Measurements from ENCODE around the gene CNTN6.
A peak's percentile ranks its signal among the peaks of the same experiment; 100 is the strongest.

Gene CNTN6

DNA sequence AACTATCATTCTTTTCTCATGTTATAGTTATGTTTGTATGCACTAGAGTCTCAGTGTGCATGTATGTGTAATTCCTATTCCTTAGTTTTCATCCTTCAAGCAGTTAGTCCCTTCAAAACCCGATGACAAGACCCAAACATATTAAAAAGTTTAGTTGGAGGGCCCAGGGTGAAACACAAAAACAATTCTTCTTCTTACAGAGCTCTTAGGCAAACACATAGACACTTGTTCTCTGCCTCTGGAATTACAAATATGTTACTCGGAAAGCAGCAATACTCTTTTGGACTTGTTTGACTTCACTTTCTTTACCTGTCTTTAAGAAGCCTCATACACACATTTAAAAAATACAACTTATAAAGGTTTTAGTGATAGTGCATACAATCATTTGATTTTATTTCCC lies 763 bp upstream of the CNTN6 start:
- Histone ChIP-seq H3K27ac (ENCODE audit: low read depth, low read length) (no peak overlapping the region), H3K23ac (ENCODE audit: low read length) (no peak overlapping the region), H3K79me2 (ENCODE audit: control insufficient read depth, insufficient read depth, low read length) (no peaks in the 10 kb centered on the region), H2AK5ac (ENCODE audit: low read length) (no peak overlapping the region), H4K5ac (ENCODE audit: low read length) (no peak overlapping the region), H3K18ac (ENCODE audit: low read length) (no peak overlapping the region), H3K56ac (ENCODE audit: low read length) (no peak overlapping the region), H2BK15ac (replicated peaks; ENCODE audit: low read depth) (no peak overlapping the region), H3K27me3 (ENCODE audit: insufficient read depth, low read length, poor library complexity) (no peaks in the 10 kb centered on the region), H3K4me1 (ENCODE audit: control insufficient read depth, low read depth, low read length) (no peaks in the 10 kb centered on the region), H4K8ac (ENCODE audit: low read depth, low read length) (no peak overlapping the region), H3K36me3 (ENCODE audit: control insufficient read depth, insufficient read depth, low read length) (no peaks in the 10 kb centered on the region), H3K9ac (ENCODE audit: low read length) (no peak overlapping the region), H2BK120ac (ENCODE audit: low read depth, low read length) (no peak overlapping the region), H3K79me1 (ENCODE audit: low read length) (no peaks in the 10 kb centered on the region), H3K4ac (ENCODE audit: low read depth, low read length) (no peak overlapping the region), H3K4me2 (ENCODE audit: low read length) (no peak overlapping the region), H3K4me3 (ENCODE audit: low read length) (no peak overlapping the region), H2BK5ac (ENCODE audit: low read length) (no peak overlapping the region)
- no CpG with 5 or more reads among the region's 2 CpGs for WGBS (ENCODE audit: extremely low coverage, insufficient coverage, low lambda C conversion rate)
- DNase-seq, result no peak

DNA sequence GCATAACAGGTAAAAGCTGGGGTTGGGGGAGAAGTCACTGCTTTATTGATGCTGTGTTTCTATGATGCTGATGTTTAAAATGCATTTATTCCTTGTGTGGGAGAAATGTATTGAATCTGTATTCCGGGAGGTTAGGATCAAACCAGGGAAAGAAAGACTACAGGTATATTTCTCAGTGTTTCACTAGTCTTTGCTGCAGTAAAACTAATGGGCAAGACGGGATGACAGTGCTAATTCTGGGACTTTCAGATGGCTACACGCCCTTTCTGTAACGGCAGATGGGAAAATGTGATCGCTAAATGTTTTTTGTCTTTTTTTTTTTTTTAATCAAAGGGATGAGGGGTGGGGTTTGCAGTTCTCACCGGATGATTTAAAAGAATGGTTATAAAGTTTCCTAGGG lies 393 bp downstream of the CNTN6 start:
- Histone ChIP-seq H3K79me2 (ENCODE audit: control insufficient read depth, insufficient read depth, low read length) (no peaks in the 10 kb centered on the region), H3K27ac (ENCODE audit: low read depth, low read length) (no peak overlapping the region), H3K27me3 (ENCODE audit: insufficient read depth, low read length, poor library complexity) (no peaks in the 10 kb centered on the region), H2BK120ac (ENCODE audit: low read depth, low read length) (no peak overlapping the region), H3K4me1 (ENCODE audit: control insufficient read depth, low read depth, low read length) (no peaks in the 10 kb centered on the region), H3K4ac (ENCODE audit: low read depth, low read length) (no peak overlapping the region), H3K79me1 (ENCODE audit: low read length) (no peaks in the 10 kb centered on the region), H4K5ac (ENCODE audit: low read length) (no peak overlapping the region), H2BK15ac (replicated peaks; ENCODE audit: low read depth) (no peak overlapping the region), H3K9ac (ENCODE audit: low read length) (no peak overlapping the region), H4K8ac (ENCODE audit: low read depth, low read length) (no peak overlapping the region), H2BK5ac (ENCODE audit: low read length) (no peak overlapping the region), H3K23ac (ENCODE audit: low read length) (no peak overlapping the region), H3K56ac (ENCODE audit: low read length) (no peak overlapping the region), H2AK5ac (ENCODE audit: low read length) (no peak overlapping the region), H3K36me3 (ENCODE audit: control insufficient read depth, insufficient read depth, low read length) (no peaks in the 10 kb centered on the region), H3K4me2 (ENCODE audit: low read length) (no peak overlapping the region), H3K4me3 (ENCODE audit: low read length) (no peak overlapping the region), H3K18ac (ENCODE audit: low read length) (no peak overlapping the region)
- no CpG with 5 or more reads among the region's 6 CpGs for WGBS (ENCODE audit: extremely low coverage, insufficient coverage, low lambda C conversion rate)
- no peak for DNase-seq

DNA sequence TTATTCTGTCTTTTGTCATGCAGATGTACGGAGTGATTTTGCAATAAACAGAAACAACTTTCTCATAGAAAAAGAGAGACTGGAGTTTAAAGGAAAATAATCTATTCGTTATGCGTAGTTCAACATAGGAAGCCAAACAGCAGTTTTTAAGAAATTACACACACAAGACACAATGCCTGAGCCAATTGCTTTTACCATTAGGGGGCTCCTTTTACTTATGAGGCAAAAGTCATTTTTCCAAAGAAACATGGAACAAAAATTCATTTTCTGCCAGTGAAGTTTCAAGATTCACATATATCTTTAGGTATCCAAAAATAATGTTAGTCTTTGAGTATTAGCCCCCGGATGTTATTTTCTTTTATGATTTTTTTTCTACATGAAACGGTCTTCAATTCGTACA lies 10.7 kb downstream of the CNTN6 start:
- WGBS (ENCODE audit: extremely low coverage, insufficient coverage, low lambda C conversion rate), result 100% methylated on average over 2 of the region's 6 CpGs
- H4K5ac ChIP-seq (ENCODE audit: low read length), result no peak overlapping the region
- H3K9ac ChIP-seq (ENCODE audit: low read length), result no peak overlapping the region
- H3K4me3 ChIP-seq (ENCODE audit: low read length), result no peak overlapping the region
- no peak overlapping the region for H2BK120ac ChIP-seq (ENCODE audit: low read depth, low read length)
- no peaks in the 10 kb centered on the region for H3K4me1 ChIP-seq (ENCODE audit: control insufficient read depth, low read depth, low read length)
- H3K79me1 ChIP-seq (ENCODE audit: low read length), result no peaks in the 10 kb centered on the region
- no peak overlapping the region for H3K23ac ChIP-seq (ENCODE audit: low read length)
- no peak overlapping the region for H2BK5ac ChIP-seq (ENCODE audit: low read length)
- no peaks in the 10 kb centered on the region for H3K79me2 ChIP-seq (ENCODE audit: control insufficient read depth, insufficient read depth, low read length)
- no peak overlapping the region for H4K8ac ChIP-seq (ENCODE audit: low read depth, low read length)
- H2AK5ac ChIP-seq (ENCODE audit: low read length), result no peak overlapping the region
- H3K18ac ChIP-seq (ENCODE audit: low read length), result no peak overlapping the region
- H3K36me3 ChIP-seq (ENCODE audit: control insufficient read depth, insufficient read depth, low read length), result no peaks in the 10 kb centered on the region
- no peak overlapping the region for H2BK15ac ChIP-seq (replicated peaks; ENCODE audit: low read depth)
- H3K56ac ChIP-seq (ENCODE audit: low read length), result no peak overlapping the region
- no peak overlapping the region for H3K4ac ChIP-seq (ENCODE audit: low read depth, low read length)
- DNase-seq, result peak; percentile 4
- H3K27ac ChIP-seq (ENCODE audit: low read depth, low read length), result no peak overlapping the region
- no peak overlapping the region for H3K4me2 ChIP-seq (ENCODE audit: low read length)
- no peaks in the 10 kb centered on the region for H3K27me3 ChIP-seq (ENCODE audit: insufficient read depth, low read length, poor library complexity)

DNA sequence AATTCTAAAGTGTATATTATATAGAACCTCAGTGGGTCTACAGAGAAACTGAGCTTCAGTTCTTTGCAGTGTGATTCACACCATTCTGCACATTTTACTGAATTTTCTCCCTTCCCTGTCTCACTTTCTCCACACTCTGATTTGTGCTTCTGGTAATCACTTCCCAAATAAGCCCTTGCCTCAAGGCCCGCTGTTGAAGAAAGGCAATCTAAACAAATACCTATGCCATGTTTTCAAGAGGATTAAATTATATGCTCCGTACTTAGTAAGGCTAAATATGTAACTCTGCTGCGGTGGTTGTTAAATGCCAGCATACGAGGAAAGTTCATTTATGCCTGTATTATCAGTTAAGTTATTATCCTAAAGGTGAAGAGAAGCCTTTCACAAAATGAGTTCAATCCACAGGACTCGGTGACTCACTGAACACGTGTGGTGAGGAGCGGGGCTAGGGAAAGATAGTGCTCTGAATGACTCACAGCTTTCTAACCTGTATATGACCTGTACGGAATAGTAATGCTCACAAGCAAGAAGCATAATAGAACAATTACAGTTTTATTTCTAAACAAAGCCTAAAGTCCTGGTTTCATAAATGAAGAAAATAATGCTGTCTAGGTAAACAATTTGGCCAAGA lies 25.1 kb downstream of the CNTN6 start:
- H3K9ac ChIP-seq (ENCODE audit: low read length), result no peak overlapping the region
- no peaks in the 10 kb centered on the region for H3K79me2 ChIP-seq (ENCODE audit: control insufficient read depth, insufficient read depth, low read length)
- no peak overlapping the region for H3K27ac ChIP-seq (ENCODE audit: low read depth, low read length)
- H3K27me3 ChIP-seq (ENCODE audit: insufficient read depth, low read length, poor library complexity), result no peaks in the 10 kb centered on the region
- no peak overlapping the region for H2BK120ac ChIP-seq (ENCODE audit: low read depth, low read length)
- H3K4me1 ChIP-seq (ENCODE audit: control insufficient read depth, low read depth, low read length), result no peaks in the 10 kb centered on the region
- no peaks in the 10 kb centered on the region for H3K79me1 ChIP-seq (ENCODE audit: low read length)
- H3K23ac ChIP-seq (ENCODE audit: low read length), result no peak overlapping the region
- H3K56ac ChIP-seq (ENCODE audit: low read length), result no peak overlapping the region
- H4K8ac ChIP-seq (ENCODE audit: low read depth, low read length), result no peak overlapping the region
- H3K4me2 ChIP-seq (ENCODE audit: low read length), result no peak overlapping the region
- no peak overlapping the region for H3K18ac ChIP-seq (ENCODE audit: low read length)
- DNase-seq, result no peak
- H2BK5ac ChIP-seq (ENCODE audit: low read length), result no peak overlapping the region
- WGBS (ENCODE audit: extremely low coverage, insufficient coverage, low lambda C conversion rate), result no CpG with 5 or more reads among the region's 8 CpGs
- no peak overlapping the region for H3K4ac ChIP-seq (ENCODE audit: low read depth, low read length)
- H2AK5ac ChIP-seq (ENCODE audit: low read length), result no peak overlapping the region
- H2BK15ac ChIP-seq (replicated peaks; ENCODE audit: low read depth), result no peak overlapping the region
- H3K4me3 ChIP-seq (ENCODE audit: low read length), result no peak overlapping the region
- no peaks in the 10 kb centered on the region for H3K36me3 ChIP-seq (ENCODE audit: control insufficient read depth, insufficient read depth, low read length)
- no peak overlapping the region for H4K5ac ChIP-seq (ENCODE audit: low read length)

DNA sequence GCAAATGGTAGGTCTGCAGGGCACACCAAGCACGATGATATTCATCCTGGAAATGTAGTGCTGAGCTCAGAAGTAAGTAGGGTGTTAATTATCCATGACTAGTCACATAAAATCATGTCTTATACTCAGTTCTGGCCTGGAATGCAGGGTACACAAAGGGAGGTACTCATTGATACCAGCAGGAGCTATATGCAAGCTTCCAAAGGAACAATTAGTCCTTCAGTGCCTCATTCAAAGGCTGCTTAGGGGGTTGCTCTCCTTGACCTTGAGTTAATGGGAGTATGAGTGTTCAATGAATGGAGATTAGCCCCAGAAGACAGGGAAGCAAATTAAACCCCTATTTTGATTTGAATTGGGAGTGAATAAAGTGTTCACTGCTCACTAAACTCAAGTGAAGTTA lies 38.3 kb downstream of the CNTN6 start:
- Histone ChIP-seq H3K27me3 (ENCODE audit: insufficient read depth, low read length, poor library complexity) (no peaks in the 10 kb centered on the region), H3K18ac (ENCODE audit: low read length) (no peak overlapping the region), H3K4ac (ENCODE audit: low read depth, low read length) (no peak overlapping the region), H2BK120ac (ENCODE audit: low read depth, low read length) (no peak overlapping the region), H2BK5ac (ENCODE audit: low read length) (no peak overlapping the region), H3K79me1 (ENCODE audit: low read length) (no peaks in the 10 kb centered on the region), H3K56ac (ENCODE audit: low read length) (no peak overlapping the region), H2AK5ac (ENCODE audit: low read length) (no peak overlapping the region), H3K9ac (ENCODE audit: low read length) (no peak overlapping the region), H3K36me3 (ENCODE audit: control insufficient read depth, insufficient read depth, low read length) (no peaks in the 10 kb centered on the region), H3K4me2 (ENCODE audit: low read length) (no peak overlapping the region), H3K4me3 (ENCODE audit: low read length) (no peak overlapping the region), H4K5ac (ENCODE audit: low read length) (no peak overlapping the region), H2BK15ac (replicated peaks; ENCODE audit: low read depth) (no peak overlapping the region), H3K79me2 (ENCODE audit: control insufficient read depth, insufficient read depth, low read length) (no peaks in the 10 kb centered on the region), H3K23ac (ENCODE audit: low read length) (no peak overlapping the region), H4K8ac (ENCODE audit: low read depth, low read length) (no peak overlapping the region), H3K27ac (ENCODE audit: low read depth, low read length) (no peak overlapping the region), H3K4me1 (ENCODE audit: control insufficient read depth, low read depth, low read length) (no peaks in the 10 kb centered on the region)
- no CpG with 5 or more reads among the region's 1 CpG for WGBS (ENCODE audit: extremely low coverage, insufficient coverage, low lambda C conversion rate)
- peak; percentile 21 for DNase-seq

DNA sequence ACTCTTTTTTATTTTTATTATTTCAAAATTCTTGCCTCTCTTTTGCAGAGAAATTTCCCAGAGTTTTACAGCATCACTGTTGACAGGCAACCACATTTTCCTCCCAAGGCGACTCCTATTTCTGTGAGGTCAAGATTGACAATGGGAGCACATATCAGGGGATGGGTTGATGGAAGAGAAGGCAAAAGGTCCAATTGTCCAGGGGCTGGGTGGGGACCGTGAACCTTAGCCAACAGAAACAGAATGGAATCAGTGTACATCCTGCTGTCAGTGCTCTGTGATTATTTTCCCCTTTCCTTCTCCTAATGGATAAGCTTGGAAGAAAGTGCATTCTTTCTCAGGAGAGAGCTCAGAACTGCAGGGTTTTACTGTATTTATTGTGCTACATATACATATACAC lies 42.4 kb downstream of the CNTN6 start:
- H3K4me2 ChIP-seq (ENCODE audit: low read length), result no peak overlapping the region
- no peak overlapping the region for H2BK15ac ChIP-seq (replicated peaks; ENCODE audit: low read depth)
- H4K8ac ChIP-seq (ENCODE audit: low read depth, low read length), result no peak overlapping the region
- H2AK5ac ChIP-seq (ENCODE audit: low read length), result no peak overlapping the region
- no peaks in the 10 kb centered on the region for H3K79me2 ChIP-seq (ENCODE audit: control insufficient read depth, insufficient read depth, low read length)
- H3K4me3 ChIP-seq (ENCODE audit: low read length), result no peak overlapping the region
- H3K18ac ChIP-seq (ENCODE audit: low read length), result no peak overlapping the region
- no peak overlapping the region for H2BK5ac ChIP-seq (ENCODE audit: low read length)
- no peak overlapping the region for H4K5ac ChIP-seq (ENCODE audit: low read length)
- H3K4ac ChIP-seq (ENCODE audit: low read depth, low read length), result no peak overlapping the region
- no peaks in the 10 kb centered on the region for H3K36me3 ChIP-seq (ENCODE audit: control insufficient read depth, insufficient read depth, low read length)
- H3K27ac ChIP-seq (ENCODE audit: low read depth, low read length), result no peak overlapping the region
- H3K23ac ChIP-seq (ENCODE audit: low read length), result no peak overlapping the region
- H3K56ac ChIP-seq (ENCODE audit: low read length), result no peak overlapping the region
- no peaks in the 10 kb centered on the region for H3K79me1 ChIP-seq (ENCODE audit: low read length)
- no peaks in the 10 kb centered on the region for H3K27me3 ChIP-seq (ENCODE audit: insufficient read depth, low read length, poor library complexity)
- H3K9ac ChIP-seq (ENCODE audit: low read length), result no peak overlapping the region
- H3K4me1 ChIP-seq (ENCODE audit: control insufficient read depth, low read depth, low read length), result no peaks in the 10 kb centered on the region
- no peak overlapping the region for H2BK120ac ChIP-seq (ENCODE audit: low read depth, low read length)
- no CpG with 5 or more reads among the region's 2 CpGs for WGBS (ENCODE audit: extremely low coverage, insufficient coverage, low lambda C conversion rate)
- DNase-seq, result no peak
